HepG2 (cell line): ENCODE data around the gene RASD1. TPM values are rescaled to one million over a fixed set of nuclear protein-coding genes. Genes with fewer than 3 reads are reported as not detected.
A peak's percentile ranks its signal among the peaks of the same experiment; 100 is the strongest.

ENCODE experiments used
- ARID3A ChIP-seq: IDR thresholded peaks from 2 replicates; pipeline ENCODE4 v1.6.1; 2012; ENCODE audit warnings: low read depth, low read length, improper control_type of control experiment
- DBP ChIP-seq: sonication (generic); formaldehyde crosslinking; IDR thresholded peaks from 2 replicates; pipeline ENCODE4 v1.4.0; 2020; ENCODE audit warnings: missing genetic modification reagents; ENCODE audit errors: not compliant biosample characterization
- ELF4 ChIP-seq: sonication (generic); formaldehyde crosslinking; IDR thresholded peaks from 2 replicates; pipeline ENCODE4 v1.5.0; 2020; ENCODE audit warnings: missing genetic modification reagents, mild to moderate bottlenecking, moderate library complexity, borderline replicate concordance
- GPN1 ChIP-seq: sonication (generic); formaldehyde crosslinking; IDR thresholded peaks from 2 replicates; pipeline ENCODE4 v1.5.1; 2020; ENCODE audit warnings: missing genetic modification reagents, borderline replicate concordance
- IRF2 ChIP-seq: IDR thresholded peaks from 2 replicates; pipeline ENCODE4 v1.6.1; 2018; ENCODE audit warnings: missing genetic modification reagents, missing compliant biosample characterization
- MAF1 ChIP-seq: sonication (generic); formaldehyde crosslinking; IDR thresholded peaks from 2 replicates; pipeline ENCODE4 v1.5.0; 2020; ENCODE audit warnings: missing genetic modification reagents, borderline replicate concordance
- ONECUT2 ChIP-seq: sonication (generic); formaldehyde crosslinking; IDR thresholded peaks from 2 replicates; pipeline ENCODE4 v1.4.0; 2020; ENCODE audit warnings: missing genetic modification reagents
- RNF219 ChIP-seq: sonication (generic); formaldehyde crosslinking; IDR thresholded peaks from 2 replicates; pipeline ENCODE4 v1.5.0; 2020; ENCODE audit warnings: mild to moderate bottlenecking, missing genetic modification reagents
- WIZ ChIP-seq: sonication (generic); formaldehyde crosslinking; IDR thresholded peaks from 2 replicates; pipeline ENCODE4 v1.5.1; 2020; ENCODE audit warnings: mild to moderate bottlenecking, missing genetic modification reagents
- ZBTB34 ChIP-seq: sonication (generic); formaldehyde crosslinking; IDR thresholded peaks from 2 replicates; pipeline ENCODE4 v1.8.0; 2022; ENCODE audit warnings: mild to moderate bottlenecking, missing genetic modification reagents
- ZNF292 ChIP-seq: sonication (generic); formaldehyde crosslinking; IDR thresholded peaks from 2 replicates; pipeline ENCODE4 v1.8.1; 2022; ENCODE audit warnings: mild to moderate bottlenecking, low read depth, missing genetic modification reagents, borderline replicate concordance
- ZNF431 ChIP-seq: sonication (generic); formaldehyde crosslinking; IDR thresholded peaks from 2 replicates; pipeline ENCODE4 v1.9.0; 2022; ENCODE audit warnings: missing genetic modification reagents, low read depth, mild to moderate bottlenecking, borderline replicate concordance
- ZNF710 ChIP-seq: sonication (generic); formaldehyde crosslinking; IDR thresholded peaks from 2 replicates; pipeline ENCODE4 v1.5.0; 2020; ENCODE audit warnings: mild to moderate bottlenecking, missing genetic modification reagents, borderline replicate concordance
- ZNF782 ChIP-seq: sonication (generic); formaldehyde crosslinking; IDR thresholded peaks from 2 replicates; pipeline ENCODE4 v1.4.0; 2020; ENCODE audit warnings: missing genetic modification reagents, mild to moderate bottlenecking, borderline replicate concordance
- ZSCAN21 ChIP-seq: sonication (generic); formaldehyde crosslinking; IDR thresholded peaks from 2 replicates; pipeline ENCODE4 v1.8.0; 2022; ENCODE audit warnings: mild to moderate bottlenecking, missing genetic modification reagents, moderate library complexity, borderline replicate concordance
- ZSCAN22 ChIP-seq: sonication (generic); formaldehyde crosslinking; IDR thresholded peaks from 2 replicates; pipeline ENCODE4 v1.4.0; 2020; ENCODE audit warnings: mild to moderate bottlenecking, missing genetic modification reagents
- ZSCAN29 ChIP-seq: sonication (generic); formaldehyde crosslinking; conservative IDR thresholded peaks from 2 replicates; pipeline ENCODE4 v1.4.0; 2020; ENCODE audit warnings: mild to moderate bottlenecking, missing genetic modification reagents
- polyA plus RNA-seq, 8 experiments: library from polyadenylated mRNA; depleted of rRNA in 3 of 8; stranded (reverse) in 7 of 8; unstranded in 1 of 8; fragments of >200 nt; fragmentation: Illumina TruSeq in 4 of 8; extraction: Trizol in 4 of 8; gene quantifications; 2 replicates each; pipeline versions ENCODE4 v1.2.1 to v1.2.3, GENCODE V29; 2011 to 2016; ENCODE audit warnings: low read depth in 4 of 8, missing spikeins in 1 of 8, mixed read lengths in 1 of 8; ENCODE audit not compliant: insufficient read depth in 1 of 8
- total RNA-seq, 5 experiments: library from RNA; depleted of rRNA; stranded (reverse); fragments of >200 nt; fragmentation: Illumina TruSeq; extraction: Trizol; gene quantifications; 2 replicates each; pipeline ENCODE4 v1.2.3, GENCODE V29; 2016; ENCODE audit warnings: low read depth in 1 of 5

RASD1 gene
- total and polyA plus RNA-seq, 2 of the 13 experiments (the other 11 are each of a cell fraction or from before 2014, with no cell fraction given) = 1.6 to 4.2 TPM

- TF ChIP-seq IRF2 = no peak
- TF ChIP-seq WIZ (CRISPR knock-in tag) = no peak
- TF ChIP-seq ZNF710 (CRISPR knock-in tag) = no peak
- no peak for TF ChIP-seq ELF4 (CRISPR knock-in tag)
- TF ChIP-seq RNF219 (CRISPR knock-in tag) = no peak
- no peak for TF ChIP-seq GPN1
- no peak for TF ChIP-seq ZSCAN22
- TF ChIP-seq ZSCAN29 (CRISPR knock-in tag) = no peak
- no peak for TF ChIP-seq ONECUT2
- TF ChIP-seq ZBTB34 = no peak
- TF ChIP-seq ARID3A = no peak
- no peak for TF ChIP-seq DBP (CRISPR knock-in tag)
- no peak for TF ChIP-seq ZNF431
- TF ChIP-seq MAF1 (CRISPR knock-in tag) = no peak
- TF ChIP-seq ZSCAN21 = peak; percentile 27; the same call in 1 of the 2 replicates
- TF ChIP-seq ZNF292 (CRISPR knock-in tag) = 0 out of 2 replicates have a peak, but pooled peaks have one; percentile 30
- no peak for TF ChIP-seq ZNF782 (CRISPR knock-in tag)
These were observed 32.8 kb upstream of the RASD1 start (continued) for GRCh38 chr17:17528696-17529652.
